Mesendoderm (in vitro differentiated cells): ENCODE results near the gene FOXP1.

Experiments
- DNase-seq: peaks from one replicate; pipeline ENCODE4 v3.0.0; 2013
- H2AK5ac ChIP-seq: 2 replicates; pipeline ENCODE4 v1.6.1; 2013; ENCODE audit warnings: low read length, inconsistent platforms
- H2BK120ac ChIP-seq: 2 replicates; pipeline ENCODE4 v1.6.1; 2013; ENCODE audit warnings: low read depth, mild to moderate bottlenecking, low read length, moderate library complexity, mixed read lengths
- H2BK15ac ChIP-seq: replicated peaks from 2 replicates; pipeline ENCODE4 v1.6.1; 2013; ENCODE audit warnings: low read depth, mild to moderate bottlenecking, moderate library complexity
- H2BK5ac ChIP-seq: 2 replicates; pipeline ENCODE4 v1.6.1; 2013; ENCODE audit warnings: low read length, inconsistent platforms
- H3K18ac ChIP-seq: 2 replicates; pipeline ENCODE4 v1.6.1; 2013; ENCODE audit warnings: mild to moderate bottlenecking, low read length, mixed read lengths
- H3K23ac ChIP-seq: one replicate; pipeline ENCODE4 v1.6.1; 2013; ENCODE audit warnings: low read length
- H3K27ac ChIP-seq: 2 replicates; pipeline ENCODE4 v1.5.1; 2013; ENCODE audit warnings: low read depth, mild to moderate bottlenecking, inconsistent platforms, low read length, moderate library complexity
- H3K27me3 ChIP-seq: 2 replicates; pipeline ENCODE4 v1.6.1; 2013; ENCODE audit warnings: low read length, control low read depth, mild to moderate bottlenecking, inconsistent platforms; ENCODE audit not compliant: insufficient read depth, poor library complexity
- H3K36me3 ChIP-seq: 2 replicates; pipeline ENCODE4 v1.6.1; 2013; ENCODE audit warnings: low read length, inconsistent platforms; ENCODE audit not compliant: control insufficient read depth, insufficient read depth
- H3K4ac ChIP-seq: one replicate; pipeline ENCODE4 v1.6.1; 2013; ENCODE audit warnings: low read depth, mild to moderate bottlenecking, low read length, moderate library complexity
- H3K4me1 ChIP-seq: 2 replicates; pipeline ENCODE4 v1.6.1; 2013; ENCODE audit warnings: low read depth, low read length, inconsistent platforms; ENCODE audit not compliant: control insufficient read depth
- H3K4me2 ChIP-seq: 2 replicates; pipeline ENCODE4 v1.6.1; 2013; ENCODE audit warnings: low read length
- H3K4me3 ChIP-seq: 2 replicates; pipeline ENCODE4 v1.5.1; 2013; ENCODE audit warnings: mild to moderate bottlenecking, low read length
- H3K56ac ChIP-seq: one replicate; pipeline ENCODE4 v1.6.1; 2013; ENCODE audit warnings: low read length
- H3K79me1 ChIP-seq: 2 replicates; pipeline ENCODE4 v1.6.1; 2013; ENCODE audit warnings: low read length, inconsistent platforms
- H3K79me2 ChIP-seq: 2 replicates; pipeline ENCODE4 v1.6.1; 2013; ENCODE audit warnings: mild to moderate bottlenecking, low read length; ENCODE audit not compliant: control insufficient read depth, insufficient read depth
- H3K9ac ChIP-seq: 2 replicates; pipeline ENCODE4 v1.6.1; 2013; ENCODE audit warnings: low read length, inconsistent platforms
- H4K5ac ChIP-seq: one replicate; pipeline ENCODE4 v1.6.1; 2013; ENCODE audit warnings: low read length
- H4K8ac ChIP-seq: one replicate; pipeline ENCODE4 v1.6.1; 2013; ENCODE audit warnings: low read depth, mild to moderate bottlenecking, control low read depth, low read length, moderate library complexity
- WGBS: extraction: QIAGEN DNeasy Blood & Tissue Kit; methylation state at CpG from one replicate; pipeline ENCODE4 v1.1.7; 2013; ENCODE audit warnings: low lambda C conversion rate, missing lambda C conversion rate; ENCODE audit not compliant: insufficient coverage; ENCODE audit errors: extremely low coverage; 5-methylcytosine and 5-hydroxymethylcytosine counted together

Gene FOXP1

DNA sequence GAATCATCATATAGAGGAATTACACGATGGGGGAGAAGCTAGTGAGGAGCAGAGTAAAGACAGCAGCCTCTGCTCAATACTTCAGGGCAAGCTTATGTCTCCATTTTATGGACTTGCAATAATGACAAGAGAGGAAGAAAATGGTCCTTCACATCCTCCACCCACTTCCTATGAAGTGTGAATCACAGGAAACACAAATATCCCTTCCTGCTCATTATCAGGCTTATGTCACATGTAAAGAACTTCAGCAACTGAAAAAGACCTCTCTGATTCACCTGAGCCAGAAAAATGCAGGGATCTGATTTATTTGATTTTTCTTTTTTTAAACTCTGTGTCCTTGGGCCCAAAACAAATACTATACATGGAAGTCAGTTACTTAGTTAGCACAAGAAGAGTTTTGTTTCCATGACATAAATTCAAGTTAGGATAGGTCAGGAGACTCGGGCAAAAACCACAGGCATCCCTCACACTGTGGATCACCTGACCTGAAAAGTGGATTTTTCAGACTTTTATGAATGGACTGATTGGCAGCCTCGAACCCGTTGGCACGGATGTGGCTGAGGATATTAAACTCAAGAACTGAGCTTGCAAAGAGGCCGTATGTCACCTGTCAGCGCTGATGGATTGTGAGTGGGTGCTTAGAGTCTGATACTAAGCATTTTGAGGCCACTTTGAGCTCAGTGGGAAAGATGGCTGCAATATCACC, 650.3 kb downstream of the FOXP1 start:
- H4K8ac ChIP-seq, result no peak overlapping the region
- no peak for DNase-seq
- no peak overlapping the region for H3K9ac ChIP-seq
- no peak overlapping the region for H2BK5ac ChIP-seq
- WGBS, result no CpG with 5 or more reads among the region's 7 CpGs
- H3K18ac ChIP-seq, result no peak overlapping the region
- H2BK15ac ChIP-seq, result no peak overlapping the region
- no peak overlapping the region for H4K5ac ChIP-seq
- H2BK120ac ChIP-seq, result no peak overlapping the region
- no peak overlapping the region for H3K27ac ChIP-seq
- H3K4ac ChIP-seq, result no peak overlapping the region
- no peaks in the 10 kb centered on the region for H3K4me1 ChIP-seq
- H3K4me2 ChIP-seq, result no peak overlapping the region
- H3K79me1 ChIP-seq, result no peaks in the 10 kb centered on the region
- H3K23ac ChIP-seq, result no peak overlapping the region
- H3K36me3 ChIP-seq, result no peaks in the 10 kb centered on the region
- no peak overlapping the region for H2AK5ac ChIP-seq
- H3K27me3 ChIP-seq, result no peaks in the 10 kb centered on the region
- H3K56ac ChIP-seq, result no peak overlapping the region
- H3K79me2 ChIP-seq, result no peaks in the 10 kb centered on the region
- no peak overlapping the region for H3K4me3 ChIP-seq

DNA sequence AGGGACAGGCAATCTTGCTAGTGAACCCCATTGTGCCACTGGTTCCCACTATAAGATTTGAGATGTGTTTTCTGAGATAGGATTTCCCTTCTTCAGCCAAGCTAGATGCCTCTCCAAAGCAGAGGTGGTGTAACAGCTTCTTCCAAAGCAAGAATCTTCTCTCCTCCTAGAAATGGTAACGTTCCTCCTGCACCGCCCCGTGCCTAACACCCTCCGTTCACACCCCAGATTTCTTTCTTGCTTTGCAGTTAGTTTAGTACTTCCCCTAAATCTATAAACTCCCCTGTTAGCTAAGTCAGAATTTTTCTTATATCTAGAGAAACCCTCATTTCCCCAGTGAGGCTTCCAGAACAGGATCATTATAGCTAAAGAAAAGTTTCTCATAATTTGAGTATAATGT, 653.5 kb downstream of the FOXP1 start:
- Histone ChIP-seq H2AK5ac (no peak overlapping the region), H3K79me2 (no peaks in the 10 kb centered on the region), H3K36me3 (no peaks in the 10 kb centered on the region), H3K23ac (no peak overlapping the region), H4K8ac (no peak overlapping the region), H3K18ac (no peak overlapping the region), H3K4me2 (no peak overlapping the region), H3K56ac (no peak overlapping the region), H2BK5ac (no peak overlapping the region), H3K4ac (no peak overlapping the region), H4K5ac (no peak overlapping the region), H3K4me3 (no peak overlapping the region), H3K27ac (no peak overlapping the region), H3K9ac (no peak overlapping the region), H2BK15ac (no peak overlapping the region), H3K27me3 (no peaks in the 10 kb centered on the region), H3K4me1 (no peaks in the 10 kb centered on the region), H2BK120ac (no peak overlapping the region), H3K79me1 (no peaks in the 10 kb centered on the region)
- WGBS, result no CpG with 5 or more reads among the region's 4 CpGs
- no peak for DNase-seq

DNA sequence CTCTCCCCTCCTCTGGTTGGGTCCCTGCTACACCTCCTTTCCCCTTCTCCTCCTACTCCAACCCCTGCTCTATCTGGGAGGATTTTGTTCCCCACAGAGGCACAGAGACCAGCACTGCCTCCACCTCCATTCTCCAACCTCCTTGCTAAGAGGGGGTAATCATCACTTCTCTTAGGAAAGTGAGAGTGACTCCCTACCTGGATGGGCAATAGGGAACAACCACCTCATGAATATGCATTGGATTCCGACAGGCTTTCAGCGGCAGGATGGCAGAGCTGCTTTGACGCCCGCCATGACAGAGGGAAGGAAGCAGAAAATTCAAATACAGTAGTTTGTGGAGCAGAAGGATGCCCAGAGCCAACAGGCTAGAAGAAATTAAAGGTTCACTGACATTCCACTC, 656.3 kb downstream of the FOXP1 start:
- no peak overlapping the region for H3K56ac ChIP-seq
- no peak overlapping the region for H3K9ac ChIP-seq
- H4K5ac ChIP-seq, result no peak overlapping the region
- no peaks in the 10 kb centered on the region for H3K4me1 ChIP-seq
- no peak overlapping the region for H3K18ac ChIP-seq
- H3K79me1 ChIP-seq, result no peaks in the 10 kb centered on the region
- no peaks in the 10 kb centered on the region for H3K79me2 ChIP-seq
- H3K36me3 ChIP-seq, result no peaks in the 10 kb centered on the region
- no peaks in the 10 kb centered on the region for H3K27me3 ChIP-seq
- no peak overlapping the region for H2AK5ac ChIP-seq
- no peak overlapping the region for H2BK15ac ChIP-seq
- no peak overlapping the region for H3K23ac ChIP-seq
- H4K8ac ChIP-seq, result no peak overlapping the region
- H3K4ac ChIP-seq, result no peak overlapping the region
- no peak overlapping the region for H2BK5ac ChIP-seq
- H3K27ac ChIP-seq, result no peak overlapping the region
- no peak overlapping the region for H3K4me2 ChIP-seq
- WGBS, result no CpG with 5 or more reads among the region's 4 CpGs
- DNase-seq, result no peak
- H2BK120ac ChIP-seq, result no peak overlapping the region
- no peak overlapping the region for H3K4me3 ChIP-seq

DNA sequence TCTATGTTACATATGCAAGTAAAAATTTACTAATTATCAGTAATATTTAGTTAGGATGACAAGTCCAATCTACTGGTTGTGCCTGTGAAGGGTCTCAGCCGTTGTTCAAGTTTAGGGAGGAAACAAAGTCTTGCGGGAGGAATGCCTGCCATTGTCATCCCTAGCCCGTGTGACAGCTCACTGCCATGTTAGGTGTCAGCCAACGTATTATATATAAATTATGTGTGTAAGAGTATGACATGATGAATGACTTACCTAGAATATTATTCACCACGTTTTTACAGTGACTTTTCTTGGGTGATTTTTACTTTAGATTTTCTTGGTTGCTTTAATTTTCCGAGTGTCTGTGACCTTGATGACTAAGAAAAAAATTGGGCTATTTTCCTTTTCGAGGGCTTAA, 656.7 kb downstream of the FOXP1 start:
- H2AK5ac ChIP-seq, result no peak overlapping the region
- H2BK15ac ChIP-seq, result no peak overlapping the region
- no peaks in the 10 kb centered on the region for H3K4me1 ChIP-seq
- H2BK5ac ChIP-seq, result no peak overlapping the region
- H4K8ac ChIP-seq, result no peak overlapping the region
- no peaks in the 10 kb centered on the region for H3K36me3 ChIP-seq
- H2BK120ac ChIP-seq, result no peak overlapping the region
- H4K5ac ChIP-seq, result no peak overlapping the region
- no peaks in the 10 kb centered on the region for H3K79me2 ChIP-seq
- H3K4me2 ChIP-seq, result no peak overlapping the region
- H3K4ac ChIP-seq, result no peak overlapping the region
- H3K4me3 ChIP-seq, result no peak overlapping the region
- H3K56ac ChIP-seq, result no peak overlapping the region
- no peaks in the 10 kb centered on the region for H3K27me3 ChIP-seq
- H3K9ac ChIP-seq, result no peak overlapping the region
- no peak overlapping the region for H3K23ac ChIP-seq
- H3K27ac ChIP-seq, result no peak overlapping the region
- no CpG with 5 or more reads among the region's 7 CpGs for WGBS
- no peak for DNase-seq
- H3K79me1 ChIP-seq, result no peaks in the 10 kb centered on the region
- no peak overlapping the region for H3K18ac ChIP-seq

DNA sequence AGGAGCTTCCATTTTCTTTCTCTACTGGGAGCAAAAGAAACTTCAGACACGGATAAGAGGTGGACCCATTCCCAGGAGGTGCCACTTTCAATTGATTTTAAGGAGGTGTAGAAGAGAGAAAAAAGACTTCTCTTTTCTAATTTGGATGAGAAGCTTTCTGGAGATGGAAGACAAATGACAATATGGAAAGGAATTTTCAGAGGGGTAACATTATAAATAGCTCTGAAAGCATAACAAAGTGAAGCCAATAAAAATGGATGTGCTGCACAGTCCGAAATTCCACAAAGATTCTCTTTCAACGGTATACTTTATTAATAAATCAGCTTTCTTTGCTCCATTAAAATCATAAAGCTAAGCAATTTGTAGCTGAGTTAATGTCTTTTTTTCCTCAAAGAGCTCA, 663.9 kb downstream of the FOXP1 start:
- WGBS, result no CpG with 5 or more reads among the region's 3 CpGs
- Histone ChIP-seq H2BK15ac (no peak overlapping the region), H2BK120ac (no peak overlapping the region), H4K5ac (no peak overlapping the region), H3K4me3 (no peak overlapping the region), H4K8ac (no peak overlapping the region), H3K4ac (no peak overlapping the region), H3K23ac (no peak overlapping the region), H3K27ac (no peak overlapping the region), H3K56ac (no peak overlapping the region), H3K79me2 (no peaks in the 10 kb centered on the region), H3K27me3 (no peaks in the 10 kb centered on the region), H3K9ac (no peak overlapping the region), H2BK5ac (no peak overlapping the region), H3K4me2 (no peak overlapping the region), H3K36me3 (no peaks in the 10 kb centered on the region), H3K79me1 (no peaks in the 10 kb centered on the region), H3K18ac (no peak overlapping the region), H2AK5ac (no peak overlapping the region), H3K4me1 (no peaks in the 10 kb centered on the region)
- no peak for DNase-seq

DNA sequence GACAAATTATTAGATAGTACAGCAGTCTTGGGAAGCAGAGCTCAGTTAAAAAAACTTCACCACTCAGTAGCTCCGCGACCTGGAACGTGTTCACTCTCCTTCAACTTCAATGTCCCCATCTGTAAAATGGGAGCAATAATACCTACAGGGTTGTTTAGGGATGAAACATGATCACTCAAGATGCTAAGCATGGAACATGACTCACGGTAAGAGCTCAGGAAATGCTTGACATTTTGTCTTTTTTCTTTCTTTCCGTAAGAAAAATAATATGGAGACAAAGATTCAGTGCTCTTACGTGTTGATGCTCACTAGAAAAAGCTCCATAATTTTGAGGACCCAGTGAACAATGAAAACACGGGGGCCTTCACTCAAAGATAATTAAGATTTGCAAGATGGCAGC, 664.4 kb downstream of the FOXP1 start:
- no peak overlapping the region for H2AK5ac ChIP-seq
- H3K79me1 ChIP-seq, result no peaks in the 10 kb centered on the region
- no peak for DNase-seq
- H3K4me2 ChIP-seq, result no peak overlapping the region
- no peak overlapping the region for H2BK15ac ChIP-seq
- H3K4me1 ChIP-seq, result no peaks in the 10 kb centered on the region
- H3K79me2 ChIP-seq, result no peaks in the 10 kb centered on the region
- no peak overlapping the region for H3K27ac ChIP-seq
- no peaks in the 10 kb centered on the region for H3K27me3 ChIP-seq
- H3K56ac ChIP-seq, result no peak overlapping the region
- no peak overlapping the region for H2BK5ac ChIP-seq
- H3K9ac ChIP-seq, result no peak overlapping the region
- H2BK120ac ChIP-seq, result no peak overlapping the region
- H3K18ac ChIP-seq, result no peak overlapping the region
- no peak overlapping the region for H3K4ac ChIP-seq
- H3K36me3 ChIP-seq, result no peaks in the 10 kb centered on the region
- no peak overlapping the region for H3K4me3 ChIP-seq
- no peak overlapping the region for H4K5ac ChIP-seq
- no CpG with 5 or more reads among the region's 7 CpGs for whole genome bisulfite sequencing
- no peak overlapping the region for H3K23ac ChIP-seq
- no peak overlapping the region for H4K8ac ChIP-seq
